Loucy (cell line): Measurements from ENCODE around the gene IDI2.

Experiments used
- EZH2phosphoT487 ChIP-seq: fragments of 200-600 bp; IDR thresholded peaks from 2 replicates; pipeline ENCODE4 v1.6.1; 2018; ENCODE audit warnings: antibody characterized with exemption, mild to moderate bottlenecking, moderate library complexity, borderline replicate concordance
- TF ChIP-seq, protein P1 (sequence below): fragments of 200-600 bp; sonication (generic); conservative IDR thresholded peaks from 2 replicates; pipeline ENCODE4 v1.5.1; 2014; ENCODE audit warnings: mild to moderate bottlenecking, antibody characterized with exemption, low read length

DNA sequence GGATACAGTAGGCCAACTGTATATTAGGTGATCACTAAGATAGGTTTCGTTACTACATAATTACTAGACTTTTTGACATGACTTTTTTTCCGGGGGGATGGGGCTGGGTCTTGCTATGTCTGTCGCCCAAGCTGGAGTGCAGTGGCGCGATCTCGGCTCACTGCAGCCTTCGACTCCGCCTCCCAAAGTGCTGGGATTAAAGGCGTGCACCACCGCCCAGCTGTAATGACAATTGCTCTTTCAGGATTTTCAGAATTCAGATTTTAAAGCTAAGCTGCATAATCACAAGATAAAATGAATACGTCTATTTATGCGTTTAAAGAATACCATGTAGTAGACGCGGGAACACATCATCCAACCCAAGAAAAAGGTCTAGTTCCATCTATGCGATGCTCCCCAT is 22.3 kb upstream of the IDI2 start:
- TF ChIP-seq, protein P1, sequence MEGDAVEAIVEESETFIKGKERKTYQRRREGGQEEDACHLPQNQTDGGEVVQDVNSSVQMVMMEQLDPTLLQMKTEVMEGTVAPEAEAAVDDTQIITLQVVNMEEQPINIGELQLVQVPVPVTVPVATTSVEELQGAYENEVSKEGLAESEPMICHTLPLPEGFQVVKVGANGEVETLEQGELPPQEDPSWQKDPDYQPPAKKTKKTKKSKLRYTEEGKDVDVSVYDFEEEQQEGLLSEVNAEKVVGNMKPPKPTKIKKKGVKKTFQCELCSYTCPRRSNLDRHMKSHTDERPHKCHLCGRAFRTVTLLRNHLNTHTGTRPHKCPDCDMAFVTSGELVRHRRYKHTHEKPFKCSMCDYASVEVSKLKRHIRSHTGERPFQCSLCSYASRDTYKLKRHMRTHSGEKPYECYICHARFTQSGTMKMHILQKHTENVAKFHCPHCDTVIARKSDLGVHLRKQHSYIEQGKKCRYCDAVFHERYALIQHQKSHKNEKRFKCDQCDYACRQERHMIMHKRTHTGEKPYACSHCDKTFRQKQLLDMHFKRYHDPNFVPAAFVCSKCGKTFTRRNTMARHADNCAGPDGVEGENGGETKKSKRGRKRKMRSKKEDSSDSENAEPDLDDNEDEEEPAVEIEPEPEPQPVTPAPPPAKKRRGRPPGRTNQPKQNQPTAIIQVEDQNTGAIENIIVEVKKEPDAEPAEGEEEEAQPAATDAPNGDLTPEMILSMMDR: no peak
- TF ChIP-seq EZH2phosphoT487: no peak
